Mesenchymal stem cell (in vitro differentiated cells and primary cell): ENCODE measurements around the gene PPM1N.

Experiments
- DNase-seq: peaks from one replicate; pipeline ENCODE4 v3.0.0-alpha.2; 2013
- H2AFZ ChIP-seq: one replicate; pipeline ENCODE4 v1.6.1; 2013; ENCODE audit warnings: low read depth, mild to moderate bottlenecking, control low read depth, inconsistent platforms, low read length, moderate library complexity
- H2AK5ac ChIP-seq: 2 replicates; pipeline ENCODE4 v1.6.1; 2013; ENCODE audit warnings: low read length, moderate library complexity, mild to moderate bottlenecking, inconsistent platforms; ENCODE audit not compliant: severe bottlenecking
- H2BK120ac ChIP-seq: one replicate; pipeline ENCODE4 v1.6.1; 2013; ENCODE audit warnings: low read depth, mild to moderate bottlenecking, inconsistent platforms, low read length, moderate library complexity
- H2BK12ac ChIP-seq, 2 experiments: one replicate each; pipeline ENCODE4 v1.6.1; 2013; ENCODE audit warnings: inconsistent platforms in 2 of 2, low read length in 2 of 2, mild to moderate bottlenecking in 2 of 2, moderate library complexity in 2 of 2, control low read depth in 1 of 2
- H2BK15ac ChIP-seq: one replicate; pipeline ENCODE4 v1.6.1; 2013; ENCODE audit warnings: mild to moderate bottlenecking, low read depth, inconsistent platforms; ENCODE audit not compliant: poor library complexity, severe bottlenecking
- H2BK5ac ChIP-seq: 2 replicates; pipeline ENCODE4 v1.6.1; 2013; ENCODE audit warnings: low read depth, mild to moderate bottlenecking, low read length, control low read depth, inconsistent platforms; ENCODE audit not compliant: poor library complexity, severe bottlenecking
- H3K14ac ChIP-seq, 2 experiments: one replicate each; pipeline ENCODE4 v1.6.1; 2013; ENCODE audit warnings: inconsistent platforms in 2 of 2, low read length in 2 of 2, control low read depth in 1 of 2, mild to moderate bottlenecking in 1 of 2, moderate library complexity in 1 of 2
- H3K18ac ChIP-seq, 2 experiments: one replicate each; pipeline ENCODE4 v1.6.1; 2013; ENCODE audit warnings: inconsistent platforms in 2 of 2, low read length in 2 of 2, control low read depth in 1 of 2, low read depth in 1 of 2, mild to moderate bottlenecking in 1 of 2
- H3K23ac ChIP-seq, 2 experiments: one replicate each; pipeline ENCODE4 v1.6.1; 2013; ENCODE audit warnings: inconsistent platforms in 2 of 2, low read length in 2 of 2, mild to moderate bottlenecking in 2 of 2, moderate library complexity in 2 of 2, control low read depth in 1 of 2
- H3K27ac ChIP-seq: 2 replicates; pipeline ENCODE4 v1.5.1; 2013; ENCODE audit warnings: mild to moderate bottlenecking, moderate library complexity, low read length, control low read depth, inconsistent platforms; ENCODE audit not compliant: poor library complexity, severe bottlenecking
- H3K27me3 ChIP-seq, 2 experiments: 2 replicates each; pipeline versions ENCODE4 v1.6.1 to v1.7.0; 2013; ENCODE audit warnings: low read length in 2 of 2, mild to moderate bottlenecking in 2 of 2, moderate library complexity in 2 of 2, control low read depth in 1 of 2, inconsistent platforms in 1 of 2; ENCODE audit not compliant: control insufficient read depth in 1 of 2, insufficient read depth in 1 of 2
- H3K36me3 ChIP-seq, 2 experiments: 2 replicates each; pipeline versions ENCODE4 v1.6.1 to v1.7.0; 2013; ENCODE audit warnings: low read length in 2 of 2, control low read depth in 1 of 2, inconsistent platforms in 1 of 2, low read depth in 1 of 2, mild to moderate bottlenecking in 1 of 2; ENCODE audit not compliant: insufficient read depth in 2 of 2, control insufficient read depth in 1 of 2
- H3K4ac ChIP-seq, 2 experiments: one replicate each; pipeline ENCODE4 v1.6.1; 2013; ENCODE audit warnings: inconsistent platforms in 2 of 2, low read length in 2 of 2, mild to moderate bottlenecking in 2 of 2, moderate library complexity in 2 of 2, control low read depth in 1 of 2, low read depth in 1 of 2
- H3K4me1 ChIP-seq: 2 replicates; pipeline ENCODE4 v1.6.1; 2013; ENCODE audit warnings: low read depth, low read length, control low read depth; ENCODE audit not compliant: control insufficient read depth, insufficient read depth
- H3K4me2 ChIP-seq: 2 replicates; pipeline ENCODE4 v1.6.1; 2013; ENCODE audit warnings: low read length, mild to moderate bottlenecking, inconsistent platforms; ENCODE audit not compliant: poor library complexity, severe bottlenecking
- H3K4me3 ChIP-seq, 2 experiments: 2 replicates each; pipeline versions ENCODE4 v1.5.1 to v1.7.0; 2013; ENCODE audit warnings: low read length in 2 of 2, mild to moderate bottlenecking in 2 of 2, control low read depth in 1 of 2, low read depth in 1 of 2; ENCODE audit not compliant: insufficient read depth in 1 of 2
- H3K79me1 ChIP-seq: replicated peaks from 2 replicates; pipeline ENCODE4 v1.6.1; 2013; ENCODE audit warnings: mild to moderate bottlenecking, control low read depth, low read length, inconsistent platforms; ENCODE audit not compliant: poor library complexity, severe bottlenecking
- H3K9ac ChIP-seq: 2 replicates; pipeline ENCODE4 v1.7.0; 2013; ENCODE audit warnings: mild to moderate bottlenecking, low read length, moderate library complexity
- H3K9me3 ChIP-seq: 2 replicates; pipeline ENCODE4 v1.7.0; 2013; ENCODE audit warnings: mild to moderate bottlenecking, low read length; ENCODE audit not compliant: control insufficient read depth
- H4K8ac ChIP-seq: one replicate; pipeline ENCODE4 v1.6.1; 2013; ENCODE audit warnings: inconsistent platforms, mild to moderate bottlenecking, low read length, moderate library complexity
- H4K91ac ChIP-seq: one replicate; pipeline ENCODE4 v1.6.1; 2013; ENCODE audit warnings: mild to moderate bottlenecking, low read length, inconsistent platforms
- WGBS: methylation state at CpG from one replicate; pipeline ENCODE4 v1.1.7; 2013; ENCODE audit warnings: mixed read lengths; 5-methylcytosine and 5-hydroxymethylcytosine counted together

PPM1N gene

GRCh38 chr19:45523642-45524256 lies 25.5 kb downstream of the PPM1N start:
- Histone ChIP-seq H3K23ac (no peak overlapping the region), H3K4ac (no peak overlapping the region), H3K4me2 (no peak overlapping the region), H3K27me3 (no peaks in the 10 kb centered on the region), H3K36me3 (peaks cover 55 to 80% of the 10 kb centered on the region in 2 experiments), H2BK12ac (no peak overlapping the region), H3K18ac (no peak overlapping the region), H3K9me3 (no peaks in the 10 kb centered on the region), H2AK5ac (peak overlapping the region; percentile 35), H2BK15ac (no peak overlapping the region), H3K4me3 (no peak overlapping the region), H4K91ac (no peak overlapping the region), H3K79me1 (peaks cover 24% of the 10 kb centered on the region), H3K4me1 (peaks cover 14% of the 10 kb centered on the region), H2AFZ (no peak overlapping the region), H4K8ac (no peak overlapping the region), H2BK5ac (no peak overlapping the region), H2BK120ac (no peak overlapping the region), H3K27ac (peak overlapping the region; percentile 37), H3K9ac (no peak overlapping the region), H3K14ac (no peak overlapping the region)
- DNase-seq = peak; percentile 88
- WGBS = 85% methylated on average over 8 of the region's 9 CpGs

GRCh38 chr19:45524575-45525129 lies 26.4 kb downstream of the PPM1N start:
- DNase-seq = no peak
- Histone ChIP-seq H4K8ac (no peak overlapping the region), H3K27ac (no peak overlapping the region), H2AFZ (no peak overlapping the region), H2BK120ac (no peak overlapping the region), H3K14ac (no peak overlapping the region), H3K23ac (no peak overlapping the region), H3K27me3 (no peaks in the 10 kb centered on the region), H2BK5ac (no peak overlapping the region), H2BK12ac (no peak overlapping the region), H3K9ac (no peak overlapping the region), H3K4me3 (no peak overlapping the region), H3K36me3 (peaks cover 53 to 85% of the 10 kb centered on the region in 2 experiments), H2AK5ac (no peak overlapping the region), H3K9me3 (no peaks in the 10 kb centered on the region), H3K4ac (no peak overlapping the region), H3K79me1 (peaks cover 24% of the 10 kb centered on the region), H2BK15ac (no peak overlapping the region), H4K91ac (no peak overlapping the region), H3K4me1 (peaks cover 18% of the 10 kb centered on the region), H3K4me2 (no peak overlapping the region), H3K18ac (no peak overlapping the region)
- WGBS = 98% methylated on average over 15 of the region's 15 CpGs

DNA sequence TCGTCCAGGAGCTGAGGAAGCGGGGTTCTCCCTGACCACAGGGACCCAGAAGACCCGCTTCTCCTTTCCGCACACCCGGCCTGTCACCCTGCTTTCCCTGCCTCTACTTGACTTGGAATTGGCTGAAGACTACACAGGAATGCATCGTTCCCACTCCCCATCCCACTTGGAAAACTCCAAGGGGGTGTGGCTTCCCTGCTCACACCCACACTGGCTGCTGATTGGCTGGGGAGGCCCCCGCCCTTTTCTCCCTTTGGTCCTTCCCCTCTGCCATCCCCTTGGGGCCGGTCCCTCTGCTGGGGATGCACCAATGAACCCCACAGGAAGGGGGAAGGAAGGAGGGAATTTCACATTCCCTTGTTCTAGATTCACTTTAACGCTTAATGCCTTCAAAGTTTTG lies 27.9 kb downstream of the PPM1N start:
- H3K36me3 ChIP-seq = peaks cover 42 to 72% of the 10 kb centered on the region in 2 experiments
- no peak overlapping the region for H3K4me2 ChIP-seq
- H2BK120ac ChIP-seq = no peak overlapping the region
- peaks cover 15% of the 10 kb centered on the region for H3K4me1 ChIP-seq
- peak; percentile 77 for DNase-seq
- WGBS = 96% methylated on average over 7 of the region's 9 CpGs
- H4K91ac ChIP-seq = no peak overlapping the region
- no peak overlapping the region for H2AK5ac ChIP-seq
- H3K4ac ChIP-seq = no peak overlapping the region
- H3K9ac ChIP-seq = no peak overlapping the region
- peaks cover 2% of the 10 kb centered on the region for H3K9me3 ChIP-seq
- no peak overlapping the region for H2BK12ac ChIP-seq
- H3K27me3 ChIP-seq = no peaks in the 10 kb centered on the region
- H2BK5ac ChIP-seq = no peak overlapping the region
- no peak overlapping the region for H4K8ac ChIP-seq
- no peak overlapping the region for H3K14ac ChIP-seq
- H3K79me1 ChIP-seq = peaks cover 18% of the 10 kb centered on the region
- H2AFZ ChIP-seq = no peak overlapping the region
- no peak overlapping the region for H3K4me3 ChIP-seq
- H3K23ac ChIP-seq = no peak overlapping the region
- no peak overlapping the region for H3K27ac ChIP-seq
- H3K18ac ChIP-seq = no peak overlapping the region
- H2BK15ac ChIP-seq = no peak overlapping the region

- no peak overlapping the region for H4K8ac ChIP-seq
- no peak overlapping the region for H3K4me2 ChIP-seq
- no peak for DNase-seq
- H3K23ac ChIP-seq = no peak overlapping the region
- no peak overlapping the region for H3K27ac ChIP-seq
- H3K18ac ChIP-seq = no peak overlapping the region
- no peak overlapping the region for H2BK5ac ChIP-seq
- no peak overlapping the region for H2BK15ac ChIP-seq
- H2AFZ ChIP-seq = no peak overlapping the region
- H2BK120ac ChIP-seq = no peak overlapping the region
- peaks cover 42 to 63% of the 10 kb centered on the region in 2 experiments for H3K36me3 ChIP-seq
- no peak overlapping the region for H3K4me3 ChIP-seq
- H3K4ac ChIP-seq = no peak overlapping the region
- H4K91ac ChIP-seq = no peak overlapping the region
- no peaks in the 10 kb centered on the region for H3K27me3 ChIP-seq
- no peak overlapping the region for H3K14ac ChIP-seq
- no peak overlapping the region for H2BK12ac ChIP-seq
- peaks cover 6% of the 10 kb centered on the region for H3K9me3 ChIP-seq
- no peak overlapping the region for H2AK5ac ChIP-seq
- H3K9ac ChIP-seq = no peak overlapping the region
- H3K79me1 ChIP-seq = peaks cover 13% of the 10 kb centered on the region
- WGBS = 89% methylated on average over 4 of the region's 4 CpGs
- peaks cover 14% of the 10 kb centered on the region for H3K4me1 ChIP-seq
These were observed 28.7 kb downstream of the PPM1N start for GRCh38 chr19:45526971-45527370.
